B cell (primary cell): ENCODE data around the gene PPP3R1.

Experiments used
- EZH2 ChIP-seq: IDR thresholded peaks from 2 replicates; pipeline ENCODE4 v1.6.1; 2012; ENCODE audit warnings: borderline replicate concordance, low read depth, mild to moderate bottlenecking, moderate library complexity, low read length; ENCODE audit not compliant: insufficient read depth, poor library complexity, severe bottlenecking
- TF ChIP-seq, protein P1 (sequence below): fragments of 200-600 bp; IDR thresholded peaks from one replicate; pipeline ENCODE4 v1.8.0; 2022; ENCODE audit warnings: antibody characterized with exemption, mild to moderate bottlenecking

DNA sequence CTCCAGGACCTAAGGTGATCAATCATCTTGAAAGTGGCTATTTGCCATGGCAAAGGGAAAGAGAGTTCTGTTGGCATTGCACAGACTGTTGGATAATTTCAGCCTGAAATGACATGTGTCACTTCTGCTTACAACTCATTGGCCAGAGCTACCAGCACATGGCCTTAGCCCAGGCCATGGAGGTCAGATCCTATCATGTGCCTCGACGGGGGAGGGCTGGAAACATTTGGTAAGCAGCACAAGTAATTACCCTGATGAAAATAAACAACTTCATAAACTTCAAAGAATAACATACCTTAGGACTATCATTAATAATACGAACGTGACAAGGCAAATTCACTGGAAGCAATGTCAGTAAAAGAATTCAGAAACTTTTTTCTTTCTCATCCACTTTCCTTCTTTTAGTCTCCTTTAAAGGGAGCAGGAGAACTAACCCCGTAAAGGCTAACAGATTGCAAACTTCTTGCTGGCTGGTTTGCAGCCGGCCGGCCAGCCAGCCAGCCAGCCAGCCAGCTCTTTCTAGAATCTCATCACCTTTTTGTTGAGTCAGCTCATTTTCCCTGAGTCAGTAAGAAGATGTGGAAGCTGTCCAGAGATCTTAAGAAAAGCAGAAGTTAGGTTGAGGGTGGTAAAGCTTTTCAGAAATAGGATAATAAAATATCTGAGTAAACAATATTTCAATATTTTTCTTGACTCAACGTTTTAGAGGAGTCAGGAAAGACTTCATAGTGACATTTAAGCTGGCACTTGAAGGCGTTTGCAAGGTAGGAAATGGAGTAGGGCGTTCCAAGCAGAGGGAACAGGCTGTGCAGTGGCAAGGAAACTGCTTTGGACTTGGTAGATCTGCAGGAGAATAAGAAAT lies 35.5 kb upstream of the PPP3R1 start:
- TF ChIP-seq, protein P1, sequence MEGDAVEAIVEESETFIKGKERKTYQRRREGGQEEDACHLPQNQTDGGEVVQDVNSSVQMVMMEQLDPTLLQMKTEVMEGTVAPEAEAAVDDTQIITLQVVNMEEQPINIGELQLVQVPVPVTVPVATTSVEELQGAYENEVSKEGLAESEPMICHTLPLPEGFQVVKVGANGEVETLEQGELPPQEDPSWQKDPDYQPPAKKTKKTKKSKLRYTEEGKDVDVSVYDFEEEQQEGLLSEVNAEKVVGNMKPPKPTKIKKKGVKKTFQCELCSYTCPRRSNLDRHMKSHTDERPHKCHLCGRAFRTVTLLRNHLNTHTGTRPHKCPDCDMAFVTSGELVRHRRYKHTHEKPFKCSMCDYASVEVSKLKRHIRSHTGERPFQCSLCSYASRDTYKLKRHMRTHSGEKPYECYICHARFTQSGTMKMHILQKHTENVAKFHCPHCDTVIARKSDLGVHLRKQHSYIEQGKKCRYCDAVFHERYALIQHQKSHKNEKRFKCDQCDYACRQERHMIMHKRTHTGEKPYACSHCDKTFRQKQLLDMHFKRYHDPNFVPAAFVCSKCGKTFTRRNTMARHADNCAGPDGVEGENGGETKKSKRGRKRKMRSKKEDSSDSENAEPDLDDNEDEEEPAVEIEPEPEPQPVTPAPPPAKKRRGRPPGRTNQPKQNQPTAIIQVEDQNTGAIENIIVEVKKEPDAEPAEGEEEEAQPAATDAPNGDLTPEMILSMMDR = no peak
- no peak for TF ChIP-seq EZH2
